Epithelial cell of esophagus (primary cell): Measurements from ENCODE around the gene OLA1.

ENCODE experiments used
- DNase-seq: peaks from one replicate; pipeline ENCODE4 v3.0.0; 2010; ENCODE audit warnings: low read depth
- H3K4me3 ChIP-seq: 2 replicates; pipeline ENCODE4 v1.5.1; 2011; ENCODE audit warnings: mild to moderate bottlenecking, low read length, control low read depth
- CTCF ChIP-seq: IDR thresholded peaks from 2 replicates; pipeline ENCODE4 v1.5.1; 2011; ENCODE audit warnings: low read depth, mild to moderate bottlenecking, low read length, control low read depth, inconsistent platforms; ENCODE audit not compliant: insufficient read depth; ENCODE audit errors: missing control alignments

The OLA1 gene

GRCh38 chr2:174026122-174026845, 222.0 kb downstream of the OLA1 start:
- no peak overlapping the region for H3K4me3 ChIP-seq
- no peak for TF ChIP-seq CTCF
- no peak for DNase-seq

DNA sequence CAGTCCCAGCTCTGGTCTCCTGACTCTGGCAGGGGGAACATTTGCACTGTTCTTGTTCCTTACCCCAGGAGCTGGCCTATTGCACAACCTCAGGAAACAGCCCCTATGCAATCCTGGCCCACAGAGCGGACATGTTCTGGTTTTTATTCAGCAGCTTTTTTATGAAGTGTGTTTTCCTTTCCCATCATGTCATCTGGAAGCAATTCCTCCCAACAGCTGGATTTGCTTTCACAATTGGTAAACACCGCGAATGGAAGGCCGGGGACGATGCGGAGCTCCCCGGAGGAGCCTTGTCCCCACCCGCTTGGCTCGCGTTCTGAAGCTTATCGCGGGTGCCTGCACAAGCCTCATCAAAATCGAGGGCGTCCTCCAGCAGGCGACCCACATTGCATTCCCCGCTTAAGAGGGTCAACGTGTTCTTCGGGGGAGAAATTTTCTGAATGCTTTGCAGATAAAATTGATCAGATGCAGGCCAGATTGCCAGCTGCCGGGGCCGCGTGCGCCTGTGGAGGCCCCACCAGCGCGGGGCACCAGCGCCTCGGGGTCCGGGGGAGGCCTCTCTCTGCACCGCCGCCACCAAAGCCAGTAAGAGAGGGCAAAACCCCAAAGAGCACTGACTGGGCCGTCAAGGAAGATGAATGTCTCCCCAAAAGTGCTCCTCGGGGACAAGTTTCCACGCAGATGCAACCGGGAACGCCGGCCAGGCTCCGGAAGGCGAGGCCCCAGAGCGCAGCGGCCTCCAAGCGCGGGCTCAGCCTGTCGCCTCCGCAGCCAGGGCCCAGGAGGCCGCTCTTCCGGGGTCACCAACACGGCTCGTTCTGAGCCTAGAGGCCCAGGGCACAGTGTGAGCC, 222.8 kb downstream of the OLA1 start:
- no peak for TF ChIP-seq CTCF
- DNase-seq, result no peak

DNA sequence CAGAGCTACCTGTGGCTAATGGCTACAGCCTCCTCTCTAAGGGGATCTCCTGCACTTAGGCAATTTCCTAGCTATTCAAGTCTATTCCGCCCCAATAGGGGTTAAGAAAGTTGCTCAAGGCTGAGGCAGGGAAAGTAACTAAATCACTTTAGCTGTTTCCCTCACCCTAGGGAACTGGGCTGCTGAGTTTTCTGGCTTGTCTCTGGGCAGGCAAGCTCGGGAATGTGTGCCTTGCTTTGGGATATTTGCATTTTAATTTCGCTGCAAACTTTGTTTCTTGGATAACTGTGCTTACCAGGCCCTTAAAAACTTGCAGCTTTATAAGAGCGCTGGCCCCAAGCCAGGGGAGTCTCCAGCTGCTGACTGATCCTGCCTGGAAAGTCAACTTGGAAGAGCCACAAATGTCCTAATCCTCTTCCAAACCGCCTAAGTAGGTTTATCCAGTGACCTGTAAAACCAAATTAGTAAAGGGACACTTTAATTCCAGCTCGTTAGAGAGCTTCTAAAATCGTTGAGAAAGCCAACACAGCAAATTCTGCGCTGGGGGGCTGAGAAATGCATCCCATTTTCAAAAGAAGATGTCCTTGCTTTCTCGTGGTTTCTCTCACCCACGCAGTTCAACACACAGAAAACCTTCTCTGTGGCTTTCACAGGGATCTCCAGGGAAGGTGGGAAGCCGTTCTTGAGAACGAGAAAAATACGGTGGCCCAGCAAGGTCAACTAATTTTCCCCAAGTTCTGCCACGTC, 223.6 kb downstream of the OLA1 start:
- no peak for TF ChIP-seq CTCF
- H3K4me3 ChIP-seq, result no peak overlapping the region
- peak; percentile 61 for DNase-seq

More for the DNA sequence above, 222.8 kb downstream of the OLA1 start:
- no peak overlapping the region for H3K4me3 ChIP-seq

- H3K4me3 ChIP-seq, result no peak overlapping the region
- DNase-seq, result peak; percentile 99
- TF ChIP-seq CTCF, result no peak
These were observed 224.5 kb downstream of the OLA1 start for GRCh38 chr2:174023591-174024523.
